ENCODE measurements around the gene PDE1A.

The PDE1A gene

DNA sequence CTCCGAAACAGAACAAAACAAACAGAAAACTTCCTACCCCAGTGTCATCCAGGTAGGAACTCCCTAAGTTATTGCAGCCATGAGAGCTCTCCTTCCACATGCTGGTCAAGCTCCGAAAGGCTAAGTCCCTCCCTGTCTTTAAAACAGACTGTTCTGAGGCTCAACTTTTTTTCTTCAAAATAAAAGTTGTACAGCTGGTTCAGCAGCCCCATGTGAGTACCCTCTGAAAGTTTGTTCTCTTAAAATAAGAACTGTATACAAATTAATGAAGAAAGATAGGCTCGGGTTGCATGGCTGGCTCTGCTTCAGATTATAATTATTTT, at the start of gene PDE1A:
PDE1A (minus strand) TSS at position 119 of the 323 bp plus-strand sequence.
- no peak for DNase-seq

DNA sequence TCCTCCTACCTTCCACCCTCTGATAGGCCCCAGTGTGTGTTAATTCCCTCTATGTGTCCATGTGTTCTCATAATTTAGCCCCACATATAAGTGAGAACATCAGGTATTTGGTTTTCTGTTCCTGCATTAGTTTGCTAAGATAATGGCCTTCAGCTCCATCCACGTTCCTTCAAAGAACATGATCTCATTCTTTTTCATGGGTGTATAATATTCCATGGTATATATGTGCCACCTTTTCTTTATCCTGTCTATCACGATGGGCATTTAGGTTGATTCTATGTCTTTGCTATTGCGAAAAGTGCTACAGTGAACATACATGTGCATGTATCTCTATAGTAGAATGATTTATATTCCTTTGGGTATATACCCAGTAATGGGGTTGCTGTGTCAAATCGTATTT, 46.8 kb upstream of the PDE1A start:
- no peak for DNase-seq

DNA sequence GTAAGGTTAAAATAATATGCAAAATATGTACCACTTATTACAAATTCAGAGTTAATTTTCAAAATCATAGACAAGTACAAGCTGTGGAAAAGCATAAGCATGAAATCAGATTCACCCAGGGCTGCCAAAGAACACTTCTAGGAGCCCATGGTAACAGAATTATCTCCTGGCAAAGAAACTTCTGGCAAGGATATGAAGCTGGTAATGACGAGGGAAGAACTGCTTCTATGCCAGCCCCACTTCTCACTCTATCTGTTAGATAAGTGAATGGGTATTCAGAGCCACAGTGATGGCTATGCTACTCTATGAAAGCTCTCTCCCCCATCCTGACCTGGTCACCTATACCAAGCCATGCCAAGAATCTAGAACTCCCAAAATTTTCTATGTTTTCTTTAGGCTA, 36.9 kb upstream of the PDE1A start:
- no peak for DNase-seq

DNA sequence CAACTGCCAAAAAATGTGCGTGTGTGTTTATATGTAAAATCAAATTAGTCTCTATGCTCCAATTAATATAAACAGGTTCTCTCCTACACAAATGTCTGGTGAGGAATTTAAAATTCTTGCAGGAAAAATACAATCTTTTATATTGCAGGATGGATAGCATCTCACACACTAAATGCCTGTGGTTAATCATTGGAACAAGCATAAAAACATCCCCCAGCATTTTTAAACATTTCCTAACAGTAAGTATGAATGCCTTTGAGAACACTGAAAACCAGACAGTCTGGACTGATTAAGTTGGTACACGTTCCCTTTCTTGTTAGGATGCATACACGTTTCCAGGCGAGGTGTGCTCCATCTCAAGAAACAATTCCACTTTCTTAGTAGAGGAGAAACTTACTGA, 29.9 kb upstream of the PDE1A start:
- no peak for DNase-seq

DNA sequence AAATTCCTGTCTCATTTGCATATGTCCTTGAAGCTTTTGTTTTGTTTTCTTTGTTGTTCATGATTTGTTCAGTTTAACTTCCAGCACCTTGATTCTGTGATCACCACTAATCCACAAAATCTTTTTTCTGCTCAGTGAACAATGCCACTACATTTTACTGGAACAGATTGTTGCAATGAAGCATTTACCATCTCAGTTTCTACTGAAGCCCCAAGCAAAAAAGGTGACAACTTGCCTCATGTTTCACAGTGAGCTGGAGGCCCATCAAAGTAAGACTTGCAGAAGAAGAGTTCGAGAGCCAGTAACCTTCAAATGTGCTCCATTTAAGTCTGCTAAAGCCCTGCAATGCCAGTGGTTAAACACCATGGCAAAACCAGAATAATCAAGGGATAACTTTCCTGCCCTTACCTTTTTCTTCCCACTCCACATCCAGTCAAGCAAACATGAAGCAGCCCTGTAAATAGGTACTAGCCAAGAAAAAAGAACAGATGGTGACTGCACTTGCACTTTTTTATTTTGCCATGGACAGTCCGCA, 25.7 kb upstream of the PDE1A start:
- no peak for DNase-seq

DNA sequence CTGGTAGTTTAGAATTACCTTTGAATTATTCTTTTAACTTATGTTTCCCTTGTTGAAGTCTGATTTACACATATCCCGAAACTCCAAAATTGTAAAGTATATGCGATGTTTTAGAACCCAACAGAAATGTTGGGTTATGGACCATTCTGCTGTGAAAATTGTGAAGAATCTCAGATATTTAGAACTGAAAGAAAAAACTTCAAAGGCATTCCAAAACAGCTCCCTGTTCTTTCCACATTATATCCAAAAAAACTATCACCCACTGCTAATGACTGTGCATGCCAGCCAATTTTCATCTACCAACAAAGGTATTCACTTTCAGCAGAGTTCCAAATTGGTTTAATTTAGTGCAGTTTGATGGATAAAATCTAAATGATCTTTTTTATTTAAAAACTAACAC, 21.5 kb upstream of the PDE1A start:
- no peak for DNase-seq

DNA sequence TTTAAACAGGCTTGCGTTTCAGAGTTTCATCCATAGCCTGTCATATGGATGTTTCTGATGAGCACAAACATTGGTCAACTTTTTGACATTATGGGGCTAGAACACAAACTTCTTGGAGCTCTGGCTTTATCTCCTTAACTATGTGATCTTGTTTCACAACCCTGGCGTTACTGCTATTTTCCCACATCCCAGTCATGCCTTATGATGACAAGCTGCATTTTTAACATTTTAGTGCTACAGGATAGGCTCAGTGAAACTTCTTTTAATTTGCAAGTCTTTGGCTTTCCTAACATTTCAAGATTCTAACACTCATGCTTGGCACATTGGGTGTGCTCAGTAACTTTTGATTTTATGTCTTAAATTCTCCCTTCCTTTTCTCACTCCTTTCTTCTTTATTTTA, 21.0 kb upstream of the PDE1A start:
- DNase-seq, result no peak

DNA sequence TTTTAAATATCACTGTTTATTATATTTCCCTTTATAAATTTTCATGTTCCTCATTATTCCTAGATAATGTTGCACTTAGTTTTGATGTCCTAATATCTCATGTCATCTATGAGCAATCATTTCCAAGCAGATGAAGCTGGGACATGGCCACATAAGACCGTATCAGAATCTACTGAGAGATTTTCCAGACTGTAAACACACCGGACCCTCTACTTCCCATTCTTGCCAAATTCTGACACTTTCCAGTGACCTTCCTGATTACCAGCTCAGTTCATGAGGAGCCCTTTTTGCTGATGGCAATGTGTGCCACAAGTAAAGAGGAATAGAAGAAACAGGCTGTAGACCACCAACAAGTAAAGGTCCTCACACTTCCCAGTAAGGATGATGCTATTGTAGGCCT, 20.3 kb upstream of the PDE1A start:
- DNase-seq, result no peak

DNA sequence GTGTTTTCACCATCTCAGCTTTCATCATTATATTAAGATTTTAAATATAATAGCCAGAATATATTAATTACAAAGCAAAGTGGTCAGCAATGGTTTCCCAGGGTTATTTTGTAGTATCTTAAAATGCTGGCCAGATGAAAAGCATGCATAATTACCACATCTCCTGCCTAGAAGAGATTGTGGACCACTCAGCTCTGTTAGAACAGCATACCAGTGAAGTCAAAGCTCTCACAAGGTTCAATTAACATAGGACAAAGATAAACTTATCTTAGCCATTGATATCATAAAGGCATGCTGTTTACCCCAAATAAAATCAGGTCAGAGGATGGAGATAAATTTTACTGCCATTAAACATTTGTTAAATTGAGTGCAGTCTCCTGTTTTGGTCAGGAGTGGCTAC, 19.3 kb upstream of the PDE1A start:
- DNase-seq, result no peak

DNA sequence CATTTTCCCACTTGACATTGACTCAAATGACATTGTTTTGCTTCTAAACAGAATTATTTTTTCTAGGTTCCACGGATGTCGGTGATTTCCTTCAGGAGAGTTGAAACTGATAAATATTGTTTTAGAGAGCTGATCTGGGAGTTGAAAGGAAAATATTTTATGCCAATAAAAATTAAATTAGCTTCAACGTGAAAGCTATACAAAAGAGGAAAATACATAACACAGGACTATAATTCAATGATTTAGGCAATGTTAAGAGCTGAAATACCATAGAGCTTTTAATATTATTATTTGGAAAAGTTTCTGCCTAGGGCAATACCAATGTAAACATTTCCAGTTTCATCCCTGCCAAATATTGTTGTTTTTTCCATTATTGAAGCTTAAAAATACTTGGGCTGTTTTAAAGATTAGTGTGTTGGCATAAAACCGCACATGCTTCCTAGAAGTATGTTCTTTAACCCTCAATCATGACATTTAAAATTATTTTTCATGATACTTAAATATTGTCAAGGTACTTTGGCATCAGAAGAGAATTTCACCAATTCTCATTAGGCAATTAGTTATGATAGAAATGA, 18.6 kb upstream of the PDE1A start:
- no peak for DNase-seq

DNA sequence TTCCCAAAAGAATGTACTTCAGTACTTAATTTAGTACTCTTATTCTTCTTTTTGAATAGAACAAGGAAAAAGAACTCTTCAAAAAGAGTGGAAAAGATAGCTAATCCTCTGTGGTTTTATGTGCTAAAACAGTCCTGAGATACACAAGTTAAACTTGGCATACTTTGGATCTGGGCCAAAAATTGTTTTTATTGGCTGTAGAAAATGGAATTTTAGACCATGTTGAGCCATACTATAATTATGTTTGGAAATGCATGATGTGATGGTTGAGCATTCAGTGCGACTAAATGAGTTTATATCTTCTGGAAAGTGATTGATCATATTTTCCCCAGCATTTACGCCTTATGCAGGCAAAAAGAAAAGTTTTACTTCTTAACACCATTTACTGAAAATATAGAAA, 18.0 kb upstream of the PDE1A start:
- DNase-seq, result no peak

DNA sequence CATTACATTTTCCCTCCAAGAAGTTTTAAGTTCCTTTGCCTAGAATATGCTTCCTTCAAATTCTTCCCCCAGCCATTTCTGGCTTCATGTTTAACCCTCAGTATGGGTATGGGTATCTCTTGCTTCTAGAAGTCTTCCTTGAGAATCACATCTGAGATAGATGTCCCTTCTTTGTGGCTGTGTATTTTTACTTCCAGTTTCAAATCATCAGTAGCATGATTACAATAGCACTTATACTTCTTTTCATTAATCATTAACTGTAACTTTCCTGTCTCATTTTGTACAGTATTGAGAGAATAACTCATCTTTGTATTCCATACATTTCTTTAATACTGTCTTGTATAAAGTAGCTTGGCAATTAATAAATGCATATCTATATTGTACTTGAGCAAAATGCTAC, 17.3 kb upstream of the PDE1A start:
- DNase-seq, result no peak

DNA sequence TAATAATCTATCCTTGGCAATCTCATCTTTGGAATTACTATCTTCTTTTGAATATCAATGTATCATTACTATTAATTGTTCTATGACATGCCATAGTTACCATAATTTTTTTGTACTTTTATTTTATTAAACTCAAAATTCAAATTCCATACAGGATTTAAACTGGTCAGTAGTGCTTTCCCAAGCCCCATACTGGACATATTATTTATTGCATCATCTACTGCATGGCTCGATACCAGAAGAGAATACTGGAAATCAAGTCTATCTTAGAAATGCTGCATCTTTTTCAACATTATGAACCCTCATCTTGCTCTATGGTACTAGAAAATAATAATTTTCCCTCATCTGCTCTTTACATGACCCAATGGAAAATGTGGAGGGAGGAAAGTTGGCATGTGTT, 9.4 kb upstream of the PDE1A start:
- no peak for DNase-seq

DNA sequence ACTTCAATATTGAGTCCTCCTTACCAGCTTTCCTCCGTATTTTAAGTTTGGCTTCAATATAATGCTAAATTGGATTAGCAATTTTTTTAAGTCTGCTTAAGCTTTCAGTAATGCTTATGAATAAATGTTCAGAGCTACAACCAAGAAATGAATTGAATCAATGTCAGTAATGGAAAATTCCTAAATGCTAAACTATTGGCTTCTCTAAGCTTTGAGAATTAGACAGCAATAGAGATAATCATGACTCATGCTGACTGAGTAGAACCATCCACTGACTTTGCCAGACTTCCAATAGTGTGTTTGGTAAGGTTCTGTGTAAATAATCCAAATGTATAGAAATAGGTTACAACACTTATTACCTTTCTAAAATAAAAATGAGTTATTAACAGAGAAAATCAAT, 8.9 kb upstream of the PDE1A start:
- DNase-seq, result no peak

DNA sequence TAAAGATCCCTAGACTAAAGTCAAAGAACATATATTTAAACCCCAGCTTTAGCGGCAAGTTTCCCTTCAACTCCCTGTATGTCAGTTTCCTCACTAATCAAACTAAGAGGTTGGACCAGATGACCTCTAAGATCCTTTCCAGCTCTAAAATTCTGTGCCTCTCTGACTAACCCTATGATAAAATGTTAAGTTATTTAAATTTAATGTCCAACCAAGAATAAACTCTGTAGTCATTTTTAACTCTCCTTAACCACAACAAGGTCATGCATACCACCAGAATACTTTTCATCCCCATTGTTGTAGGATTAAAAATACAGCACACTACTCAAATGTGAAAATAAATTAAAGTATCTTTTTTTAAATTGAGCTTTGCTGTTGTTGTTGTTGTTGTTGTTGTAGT, 5.2 kb upstream of the PDE1A start:
- DNase-seq, result no peak

DNA sequence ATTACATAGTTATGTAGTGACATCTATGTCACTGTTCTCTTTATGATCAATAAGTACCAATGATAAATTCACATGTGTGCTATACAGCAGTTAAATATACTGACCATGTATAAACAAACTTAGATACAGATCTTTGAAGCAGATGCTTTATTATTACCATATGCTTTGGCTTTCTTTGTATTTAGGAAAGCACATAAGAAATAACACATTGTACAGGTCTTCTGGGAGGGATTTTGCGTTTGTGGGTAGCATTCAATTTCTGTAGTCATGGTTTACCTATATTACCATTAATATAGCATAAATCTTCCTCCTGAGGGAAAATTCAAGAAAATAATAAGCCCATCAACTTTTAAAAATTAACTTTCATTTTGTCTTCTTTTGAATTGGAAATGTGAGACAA, 1.6 kb upstream of the PDE1A start:
- no peak for DNase-seq

DNA sequence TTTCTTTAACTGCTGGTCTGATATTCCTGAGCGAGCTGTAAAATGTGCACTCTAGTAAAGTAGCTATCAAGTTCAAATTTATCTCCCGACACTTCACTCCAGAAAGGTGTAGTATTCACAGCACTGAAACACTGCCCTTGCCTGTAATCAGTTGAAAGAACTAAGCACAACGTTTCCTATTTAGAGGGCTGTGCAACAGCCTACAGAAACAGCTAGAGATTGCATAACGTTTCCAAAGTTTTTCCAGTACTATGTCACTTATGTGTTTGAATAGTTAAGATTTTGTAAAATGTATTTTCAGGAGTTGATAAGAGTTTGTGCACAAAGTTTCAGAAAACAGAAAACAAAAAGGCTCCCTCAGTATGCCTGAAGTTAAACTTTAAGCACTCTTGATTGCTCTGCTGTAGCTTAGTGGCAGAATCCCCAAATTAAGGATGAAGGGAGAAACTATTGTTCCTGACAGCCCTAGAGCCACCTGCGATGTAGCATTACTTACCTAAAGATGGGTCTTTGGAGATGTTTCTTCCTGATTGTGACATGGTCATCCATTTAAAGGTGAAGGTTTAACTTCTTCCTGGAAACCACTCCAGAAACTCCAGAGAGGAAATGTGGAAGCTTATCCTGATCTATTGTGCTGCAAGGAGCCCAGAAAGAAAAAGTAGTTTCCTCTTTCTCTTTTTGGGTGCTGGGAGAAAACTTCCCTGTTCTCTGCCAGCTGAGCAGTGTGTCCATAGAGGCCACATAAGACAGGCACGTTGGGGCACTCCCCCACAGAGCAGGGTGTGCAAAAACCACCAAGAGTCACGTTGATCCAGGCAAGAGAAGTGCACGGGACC, 536 bp downstream of the PDE1A start:
- no peak for DNase-seq

DNA sequence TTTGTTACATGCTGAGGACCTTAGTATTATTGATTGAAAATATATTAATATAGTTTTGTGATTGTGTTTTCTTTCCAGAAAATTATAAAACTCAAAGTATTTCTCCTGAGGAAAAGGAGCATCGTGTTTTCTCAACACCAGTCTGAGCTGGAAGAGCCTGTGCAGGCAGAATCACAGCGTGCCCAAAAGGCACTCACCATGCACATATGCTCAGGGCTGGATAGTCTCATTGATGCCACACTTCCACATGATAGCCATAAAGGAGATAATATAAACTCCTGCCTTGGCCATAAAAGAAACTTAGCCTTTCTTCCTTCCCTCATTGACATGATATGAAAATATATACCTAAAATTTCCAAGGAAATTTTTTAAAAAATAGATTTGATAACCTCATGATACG, 4.0 kb downstream of the PDE1A start:
- DNase-seq, result no peak

DNA sequence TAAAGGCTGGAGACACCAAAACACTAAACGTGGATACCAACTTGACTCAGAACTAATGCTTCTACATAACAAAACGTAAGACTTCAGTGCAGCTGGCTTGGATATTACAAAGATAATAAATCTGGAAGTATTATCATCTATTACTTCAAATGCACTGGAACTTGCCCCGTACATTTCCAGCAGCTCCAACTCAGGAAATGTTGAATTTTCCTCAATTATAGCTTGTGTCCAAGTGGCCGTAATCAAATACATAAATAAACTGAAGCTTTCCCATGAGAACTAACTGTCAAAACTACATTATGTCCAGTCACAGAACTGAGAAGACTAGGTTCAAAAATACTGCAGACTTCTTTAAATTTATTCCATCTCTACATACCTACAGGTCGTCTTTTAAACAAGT, 6.2 kb downstream of the PDE1A start:
- DNase-seq, result no peak

DNA sequence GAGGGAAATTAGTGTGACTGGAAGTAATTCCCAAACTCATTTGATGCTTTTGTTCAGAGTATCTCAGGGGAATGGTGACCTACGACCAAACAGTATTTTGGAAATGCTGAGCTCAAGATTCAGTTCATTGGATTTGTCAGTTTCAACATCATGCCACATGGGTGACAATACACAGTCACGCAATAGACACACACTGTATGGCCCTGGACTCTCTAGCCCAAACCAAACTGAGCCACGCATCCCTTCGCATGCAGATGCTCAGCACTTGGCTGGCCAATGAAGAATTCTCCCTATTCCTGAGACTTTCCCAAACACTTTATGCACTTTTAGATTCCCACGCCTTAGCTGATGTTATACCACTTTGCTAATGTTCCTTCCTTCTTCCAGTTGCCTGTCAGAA, 10.0 kb downstream of the PDE1A start:
- no peak for DNase-seq

DNA sequence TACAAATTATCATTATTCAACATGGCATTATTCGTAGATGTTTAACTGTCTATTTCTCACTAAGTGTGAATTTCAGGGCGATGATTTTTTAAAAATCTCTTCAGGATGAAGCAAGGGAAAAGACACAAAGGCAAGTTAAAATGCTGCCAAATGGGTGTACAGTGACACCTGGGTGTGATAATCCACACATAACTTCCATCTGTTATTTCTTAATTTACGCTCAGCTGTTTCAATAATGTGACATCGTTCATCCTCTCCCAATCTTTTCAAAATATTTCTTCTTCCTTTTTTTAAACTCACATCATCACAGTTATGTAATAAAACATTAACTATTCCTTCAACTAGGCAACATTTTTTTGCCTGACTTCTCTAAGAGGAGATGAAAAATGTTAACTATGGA, 10.6 kb downstream of the PDE1A start:
- DNase-seq, result peak; percentile 27 to 55

DNA sequence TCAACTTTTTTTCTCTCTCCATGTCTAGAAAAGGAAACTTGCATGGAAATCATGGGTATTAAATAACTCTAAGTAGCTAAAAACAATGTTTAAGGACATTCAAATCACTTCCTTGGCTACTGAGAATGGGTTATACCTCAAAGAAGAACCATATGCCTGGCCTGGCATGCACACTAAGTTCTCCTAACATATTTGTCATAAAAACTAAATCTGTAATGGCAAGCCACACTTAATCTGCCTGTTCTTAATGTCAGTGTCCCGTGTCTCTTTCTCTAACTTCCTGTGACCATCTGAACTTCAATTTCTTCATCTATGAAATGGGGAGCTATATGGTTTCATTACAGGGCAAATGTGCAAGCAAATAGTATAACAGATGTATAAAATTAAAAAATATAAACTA, 11.1 kb downstream of the PDE1A start:
- peak; percentile 27 to 33 for DNase-seq

DNA sequence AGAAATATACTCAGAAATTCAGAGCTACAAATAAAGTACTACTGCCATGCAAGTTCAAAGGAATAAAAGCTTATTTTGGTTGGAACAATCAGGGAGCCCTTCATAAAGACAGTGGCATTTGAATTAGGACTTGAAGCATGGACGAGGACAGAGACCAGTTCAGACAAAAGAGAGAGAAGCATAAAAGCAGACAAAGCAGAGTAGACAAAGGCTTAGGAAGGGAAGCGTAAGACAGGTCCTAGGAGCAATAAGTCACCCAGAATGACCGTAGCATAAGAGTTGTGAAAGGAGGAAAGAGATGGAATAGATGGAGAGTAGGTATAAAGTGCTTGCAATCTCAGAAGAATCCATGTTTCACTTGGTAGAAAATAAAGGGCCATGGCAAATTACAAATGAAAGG, 14.0 kb downstream of the PDE1A start:
- DNase-seq, result no peak

DNA sequence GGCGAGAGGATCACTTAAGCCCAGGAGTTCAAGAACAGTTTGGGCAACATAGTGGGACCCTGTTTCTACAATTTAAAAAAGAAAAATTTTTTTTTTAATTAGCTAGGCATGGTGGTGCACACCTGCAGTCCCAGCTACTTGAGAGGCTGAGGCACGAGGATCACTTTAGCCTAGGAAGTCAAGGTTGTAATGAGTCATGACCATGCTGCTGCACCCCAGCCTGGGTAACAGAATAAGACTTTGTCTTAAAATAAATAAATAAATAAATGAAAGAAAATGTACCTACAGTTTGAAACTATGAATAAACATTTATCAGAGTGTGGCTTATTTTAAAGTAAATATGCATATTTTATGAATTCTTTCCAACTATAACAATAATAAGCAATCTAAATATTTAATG, 16.7 kb downstream of the PDE1A start:
- DNase-seq, result no peak

DNA sequence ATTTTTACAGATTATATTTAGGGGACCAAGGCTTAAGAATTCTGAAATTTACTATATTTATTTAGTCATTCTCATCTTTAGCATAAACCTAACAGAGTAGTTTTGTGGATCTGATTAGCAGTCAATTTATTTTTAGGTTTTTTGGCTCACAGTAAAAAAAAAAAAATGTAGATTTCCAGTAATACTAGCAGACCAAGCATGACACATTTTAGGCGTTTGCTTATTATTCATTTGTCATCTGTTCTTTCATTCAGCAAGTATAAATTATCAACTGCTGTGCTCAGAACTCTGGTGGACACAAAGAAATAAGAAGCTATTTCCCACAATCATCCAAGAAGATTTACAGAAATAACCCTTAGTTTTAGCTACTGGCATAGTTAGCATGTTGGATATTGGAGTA, 20.6 kb downstream of the PDE1A start:
- DNase-seq, result no peak

Data from NCI-H524 (cell line).